ENCODE measurements around the gene DRG2.

The DRG2 gene

DNA sequence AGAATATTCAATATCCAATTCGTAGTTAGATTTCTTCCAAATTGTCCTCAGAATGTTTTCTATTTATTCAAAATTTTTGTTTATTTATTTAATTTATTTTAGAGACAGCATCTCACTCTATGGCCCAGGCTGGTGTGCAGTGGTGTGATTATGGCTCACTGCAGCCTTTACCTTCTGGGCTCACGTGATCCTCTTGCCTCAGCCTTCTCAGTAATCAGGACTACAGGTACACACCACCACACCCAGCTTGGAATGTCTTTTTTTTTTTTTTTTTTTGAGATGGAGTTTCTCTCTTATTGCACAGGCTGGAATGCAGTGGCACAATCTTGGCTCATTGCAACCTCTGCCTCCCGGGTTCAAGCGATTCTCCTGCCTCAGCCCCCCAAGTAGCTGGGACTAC is 3.5 kb upstream of the DRG2 start:
- no peak for DNase-seq
- TF ChIP-seq, protein P1, sequence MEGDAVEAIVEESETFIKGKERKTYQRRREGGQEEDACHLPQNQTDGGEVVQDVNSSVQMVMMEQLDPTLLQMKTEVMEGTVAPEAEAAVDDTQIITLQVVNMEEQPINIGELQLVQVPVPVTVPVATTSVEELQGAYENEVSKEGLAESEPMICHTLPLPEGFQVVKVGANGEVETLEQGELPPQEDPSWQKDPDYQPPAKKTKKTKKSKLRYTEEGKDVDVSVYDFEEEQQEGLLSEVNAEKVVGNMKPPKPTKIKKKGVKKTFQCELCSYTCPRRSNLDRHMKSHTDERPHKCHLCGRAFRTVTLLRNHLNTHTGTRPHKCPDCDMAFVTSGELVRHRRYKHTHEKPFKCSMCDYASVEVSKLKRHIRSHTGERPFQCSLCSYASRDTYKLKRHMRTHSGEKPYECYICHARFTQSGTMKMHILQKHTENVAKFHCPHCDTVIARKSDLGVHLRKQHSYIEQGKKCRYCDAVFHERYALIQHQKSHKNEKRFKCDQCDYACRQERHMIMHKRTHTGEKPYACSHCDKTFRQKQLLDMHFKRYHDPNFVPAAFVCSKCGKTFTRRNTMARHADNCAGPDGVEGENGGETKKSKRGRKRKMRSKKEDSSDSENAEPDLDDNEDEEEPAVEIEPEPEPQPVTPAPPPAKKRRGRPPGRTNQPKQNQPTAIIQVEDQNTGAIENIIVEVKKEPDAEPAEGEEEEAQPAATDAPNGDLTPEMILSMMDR (IDR thresholded peaks at IDR 0.05): no peak
- Mint-ChIP-seq H3K4me1 (peaks cover 19% of the 10 kb centered on the region), H3K27me3 (ENCODE audit: low read depth, poor library complexity) (peaks cover 14% of the 10 kb centered on the region), H3K27ac (no peak overlapping the region), H3K9me3 (no peaks in the 10 kb centered on the region), H3K36me3 (ENCODE audit: low read depth) (no peaks in the 10 kb centered on the region), H3K4me3 (no peak overlapping the region)

DNA sequence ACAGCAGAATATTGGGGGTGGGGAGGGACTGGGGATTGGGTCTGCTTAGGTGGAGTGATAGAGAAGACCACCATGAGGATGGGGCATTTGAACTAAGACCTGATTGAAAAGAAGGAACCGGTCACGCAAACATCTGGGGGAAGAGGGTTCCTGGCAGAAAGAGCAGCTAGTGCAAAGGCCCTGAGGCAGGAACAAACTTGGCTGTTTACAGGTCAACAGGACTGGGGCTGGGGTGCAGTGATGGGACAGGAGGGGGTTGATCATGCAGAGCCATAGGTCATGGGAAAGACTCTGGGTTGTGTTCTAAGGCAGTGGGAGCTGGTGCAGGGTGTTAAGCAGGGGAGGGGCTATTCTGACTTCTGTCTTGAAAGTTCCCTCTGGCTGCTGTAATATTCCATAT is 1.9 kb downstream of the DRG2 start:
- Mint-ChIP-seq H3K9me3 (no peaks in the 10 kb centered on the region), H3K36me3 (ENCODE audit: low read depth) (peaks cover 26% of the 10 kb centered on the region), H3K4me3 (peak overlapping the region; percentile 99), H3K4me1 (peaks cover 26% of the 10 kb centered on the region), H3K27me3 (ENCODE audit: low read depth, poor library complexity) (no peaks in the 10 kb centered on the region), H3K27ac (peak overlapping the region; percentile 69)
- DNase-seq: no peak
- TF ChIP-seq, protein P1 (IDR thresholded peaks at IDR 0.05): no peak

DNA sequence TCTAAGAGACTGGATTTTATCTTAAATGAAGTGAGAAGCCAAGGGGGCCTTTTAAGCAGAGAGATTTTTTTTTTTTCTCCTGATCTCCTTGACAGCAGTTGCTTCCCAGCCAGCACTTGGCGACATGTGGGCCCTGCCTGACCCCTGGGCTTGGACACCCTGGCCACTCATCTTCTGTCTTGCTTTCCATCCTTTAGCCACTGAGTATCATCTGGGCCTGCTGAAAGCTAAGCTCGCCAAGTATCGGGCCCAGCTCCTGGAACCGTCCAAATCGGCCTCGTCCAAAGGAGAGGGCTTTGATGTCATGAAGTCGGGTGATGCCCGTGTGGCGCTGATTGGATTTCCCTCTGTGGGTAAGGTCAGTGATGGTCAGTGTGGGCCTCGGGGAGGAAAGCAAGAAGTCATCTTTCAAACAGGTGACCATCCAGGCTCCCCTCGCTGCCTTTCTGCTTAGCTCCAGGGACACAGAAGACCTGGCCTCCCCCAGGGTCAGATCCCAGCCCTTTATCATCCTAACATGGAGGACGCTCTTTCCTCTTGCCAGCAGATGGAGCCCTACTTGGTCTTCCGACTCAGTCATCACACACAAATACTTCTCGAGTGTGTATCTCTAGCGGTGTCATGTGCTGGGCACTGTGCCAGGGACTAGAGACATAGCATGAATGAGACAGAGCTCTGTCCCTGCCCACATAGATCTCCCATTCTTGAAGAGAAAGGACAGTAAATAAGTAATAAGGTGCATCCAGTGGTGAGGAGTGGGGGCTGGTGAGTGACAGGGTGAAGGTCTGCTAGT is 6.1 kb downstream of the DRG2 start:
- no peaks in the 10 kb centered on the region for H3K27me3 Mint-ChIP-seq (ENCODE audit: low read depth, poor library complexity)
- H3K4me3 Mint-ChIP-seq: no peak overlapping the region
- H3K4me1 Mint-ChIP-seq: peaks cover 10% of the 10 kb centered on the region
- TF ChIP-seq, protein P1 (IDR thresholded peaks at IDR 0.05): peak; percentile 34
- DNase-seq: no peak
- peaks cover 40% of the 10 kb centered on the region for H3K36me3 Mint-ChIP-seq (ENCODE audit: low read depth)
- no peaks in the 10 kb centered on the region for H3K9me3 Mint-ChIP-seq
- H3K27ac Mint-ChIP-seq: peak overlapping the region; percentile 84

DNA sequence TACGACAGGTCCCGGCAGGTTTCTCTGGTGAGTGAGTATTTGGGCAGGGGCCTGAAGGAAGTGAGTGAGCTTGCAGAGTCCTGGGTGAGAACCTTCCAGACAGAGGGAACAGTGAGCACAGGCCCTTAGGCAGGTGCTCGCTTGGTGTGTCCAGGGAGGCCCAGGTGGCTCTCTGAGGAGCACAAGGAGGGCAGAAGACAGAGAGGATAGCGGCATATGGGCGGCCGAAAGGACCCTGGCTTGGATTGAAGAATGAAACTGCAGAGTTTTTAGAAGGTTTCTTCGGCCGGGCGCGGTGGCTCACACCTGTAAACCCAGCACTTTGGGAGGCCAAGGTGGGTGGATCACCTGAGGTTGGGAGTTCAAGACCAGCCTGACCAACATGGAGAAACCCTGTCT is 6.7 kb downstream of the DRG2 start:
- TF ChIP-seq, protein P1 (IDR thresholded peaks at IDR 0.05): no peak
- Mint-ChIP-seq H3K36me3 (ENCODE audit: low read depth) (peaks cover 43% of the 10 kb centered on the region), H3K27ac (no peak overlapping the region), H3K9me3 (no peaks in the 10 kb centered on the region), H3K4me1 (peaks cover 8% of the 10 kb centered on the region), H3K4me3 (no peak overlapping the region), H3K27me3 (ENCODE audit: low read depth, poor library complexity) (no peaks in the 10 kb centered on the region)
- no peak for DNase-seq

DNA sequence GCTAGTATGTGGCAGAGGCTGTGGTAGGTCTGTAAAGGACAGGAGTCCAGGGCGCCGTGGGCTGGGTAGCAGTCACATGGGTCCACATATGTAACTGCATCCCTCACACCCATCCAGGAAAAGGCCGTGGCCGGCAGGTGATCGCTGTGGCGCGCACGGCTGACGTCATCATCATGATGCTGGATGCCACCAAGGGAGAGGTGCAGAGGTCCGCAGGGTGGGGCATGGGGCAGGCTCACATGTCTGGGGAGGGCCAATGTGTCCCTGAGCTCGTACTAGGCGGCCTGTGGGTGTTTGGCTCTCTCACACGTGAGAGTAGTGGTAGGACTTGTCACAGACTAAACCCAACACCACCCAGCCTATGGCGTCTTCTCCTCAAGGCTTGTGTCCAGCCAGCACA is 11.8 kb downstream of the DRG2 start:
- H3K36me3 Mint-ChIP-seq (ENCODE audit: low read depth): peaks cover 19% of the 10 kb centered on the region
- DNase-seq: no peak
- no peak overlapping the region for H3K4me3 Mint-ChIP-seq
- H3K27me3 Mint-ChIP-seq (ENCODE audit: low read depth, poor library complexity): no peaks in the 10 kb centered on the region
- no peak overlapping the region for H3K27ac Mint-ChIP-seq
- no peaks in the 10 kb centered on the region for H3K9me3 Mint-ChIP-seq
- H3K4me1 Mint-ChIP-seq: no peaks in the 10 kb centered on the region
- TF ChIP-seq, protein P1 (IDR thresholded peaks at IDR 0.05): no peak

DNA sequence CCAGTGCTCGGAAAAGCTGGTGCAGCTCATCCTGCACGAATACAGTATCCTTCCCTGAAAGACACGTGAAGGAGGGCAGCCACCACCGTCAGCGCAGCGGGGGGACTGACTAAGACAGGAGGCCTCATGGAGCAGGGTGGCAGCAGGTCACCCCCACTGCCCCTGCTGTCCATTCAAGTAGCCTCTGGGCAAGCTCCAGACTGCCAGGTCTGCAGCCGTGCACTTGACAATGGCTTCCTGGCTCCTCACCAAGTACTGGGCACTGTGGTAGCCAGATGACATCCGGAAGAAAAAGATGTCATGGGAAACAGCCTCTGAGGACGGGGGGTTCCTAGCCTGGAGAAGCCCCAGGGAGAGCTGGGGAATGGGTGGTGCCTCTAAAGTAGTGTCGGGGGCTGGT is 12.9 kb downstream of the DRG2 start:
- H3K4me1 Mint-ChIP-seq: no peaks in the 10 kb centered on the region
- peaks cover 16% of the 10 kb centered on the region for H3K36me3 Mint-ChIP-seq (ENCODE audit: low read depth)
- DNase-seq: no peak
- H3K27me3 Mint-ChIP-seq (ENCODE audit: low read depth, poor library complexity): no peaks in the 10 kb centered on the region
- no peaks in the 10 kb centered on the region for H3K9me3 Mint-ChIP-seq
- H3K27ac Mint-ChIP-seq: no peak overlapping the region
- no peak overlapping the region for H3K4me3 Mint-ChIP-seq
- TF ChIP-seq, protein P1 (IDR thresholded peaks at IDR 0.05): no peak

Data from nephron progenitor cell (in vitro differentiated cells).